Panc1 (cell line): Measurements from ENCODE around the gene MAML1. TPM values are rescaled to one million over a fixed set of nuclear protein-coding genes. Genes with fewer than 3 reads are reported as not detected.

Source experiments
- ATAC-seq: fragments of 200-7000 bp; cut with Tn5 transposase; 2 replicates; pipeline ENCODE4 v1.9.1; 2020; ENCODE audit warnings: mild to moderate bottlenecking, moderate library complexity
- BruUV-seq: library from RNA; stranded (reverse); fragments of 400-500 nt; replicated peaks from 2 replicates; lab custom pipeline; 2021; lab: Mats Ljungman, UMichigan
- CTCF ChIA-PET: fragments of 300-600 bp; sonication (Branson Sonifier 250); formaldehyde crosslinking; loops from one replicate; lab custom pipeline; 2022; ENCODE audit warnings: antibody characterized with exemption; lab: Charles Lee
- POLR2A ChIA-PET: fragments of 300-600 bp; sonication (Branson Sonifier 250); formaldehyde crosslinking; loops from one replicate; lab custom pipeline; 2022; ENCODE audit warnings: antibody characterized with exemption; lab: Charles Lee
- DNase-seq: peaks from one replicate; pipeline ENCODE4 v3.0.0-alpha.2; 2010; ENCODE audit warnings: low read depth, low spot score
- H3K27ac ChIP-seq: 2 replicates; pipeline ENCODE4 v1.5.1; 2011; ENCODE audit warnings: mild to moderate bottlenecking, low read length, inconsistent platforms
- H3K27me3 ChIP-seq: fragments of 200-500 bp; sonication (Bioruptor generic); 2 replicates; pipeline ENCODE4 v1.6.0; 2014; ENCODE audit warnings: low read length, inconsistent platforms; ENCODE audit not compliant: control insufficient read depth, insufficient read depth
- H3K36me3 ChIP-seq: fragments of 200-500 bp; sonication (Bioruptor generic); 2 replicates; pipeline ENCODE4 v1.5.1; 2014; ENCODE audit warnings: inconsistent platforms, mild to moderate bottlenecking, low read length, moderate library complexity; ENCODE audit not compliant: control insufficient read depth, insufficient read depth
- H3K4me1 ChIP-seq: 2 replicates; pipeline ENCODE4 v1.5.1; 2011; ENCODE audit warnings: inconsistent platforms, mild to moderate bottlenecking, low read length, moderate library complexity; ENCODE audit not compliant: control insufficient read depth, insufficient read depth
- H3K4me3 ChIP-seq, 2 experiments: 2 replicates each; pipeline ENCODE4 v1.5.1; 2011 to 2012; ENCODE audit warnings: low read depth in 2 of 2, low read length in 2 of 2, mild to moderate bottlenecking in 2 of 2, inconsistent platforms in 1 of 2, moderate library complexity in 1 of 2
- H3K9me3 ChIP-seq: fragments of 200-500 bp; sonication (Bioruptor generic); 2 replicates; pipeline ENCODE4 v1.5.1; 2014; ENCODE audit warnings: low read depth, mild to moderate bottlenecking, inconsistent platforms, low read length, moderate library complexity; ENCODE audit not compliant: control insufficient read depth, insufficient read depth
- POLR2AphosphoS5 ChIP-seq: IDR thresholded peaks from 2 replicates; pipeline ENCODE4 v1.6.1; 2012; ENCODE audit warnings: mild to moderate bottlenecking, low read depth, low read length, moderate library complexity
- SIN3A ChIP-seq: IDR thresholded peaks from 2 replicates; pipeline ENCODE4 v1.6.1; 2012; ENCODE audit warnings: low read depth, mild to moderate bottlenecking, low read length, moderate library complexity, borderline replicate concordance; ENCODE audit not compliant: insufficient read depth
- TCF7L2 ChIP-seq: IDR thresholded peaks from 2 replicates; pipeline ENCODE4 v1.6.1; 2011; ENCODE audit warnings: mild to moderate bottlenecking, low read depth, low read length, inconsistent platforms
- in situ Hi-C: cut with HindIII; loops from 2 replicates; pipeline ENCODE4 v1.10.0; 2016; ENCODE audit warnings: low sequenced_read_pairs, low pct_unique_long_range_greater_than_20kb
- intact Hi-C: fragments of 100-400 bp; cut with micrococcal nuclease; formaldehyde crosslinking; loops from one replicate; pipeline ENCODE4 v1.10.0; 2022; ENCODE audit not compliant: unreplicated experiment
- total RNA-seq: library from RNA; stranded (reverse); gene quantifications from one replicate; pipeline ENCODE4 v1.2.1, GENCODE V29; 2021; ENCODE audit not compliant: unreplicated experiment
- TF ChIP-seq, protein P1 (sequence below): fragments of 450-650 bp; IDR thresholded peaks from 2 replicates; pipeline ENCODE4 v1.5.1; 2017; ENCODE audit warnings: mild to moderate bottlenecking
- TF ChIP-seq, protein P2 (sequence below), 2 experiments: IDR thresholded peaks; 2 replicates each; pipeline ENCODE4 v1.6.1; 2011 to 2012; ENCODE audit warnings: low read depth in 2 of 2, control low read depth in 1 of 2, low read length in 1 of 2, mild to moderate bottlenecking in 1 of 2, moderate library complexity in 1 of 2; ENCODE audit not compliant: insufficient read depth in 1 of 2

The MAML1 gene
- total RNA-seq, 1 experiment from 2014 or later: 31.3 TPM

DNA sequence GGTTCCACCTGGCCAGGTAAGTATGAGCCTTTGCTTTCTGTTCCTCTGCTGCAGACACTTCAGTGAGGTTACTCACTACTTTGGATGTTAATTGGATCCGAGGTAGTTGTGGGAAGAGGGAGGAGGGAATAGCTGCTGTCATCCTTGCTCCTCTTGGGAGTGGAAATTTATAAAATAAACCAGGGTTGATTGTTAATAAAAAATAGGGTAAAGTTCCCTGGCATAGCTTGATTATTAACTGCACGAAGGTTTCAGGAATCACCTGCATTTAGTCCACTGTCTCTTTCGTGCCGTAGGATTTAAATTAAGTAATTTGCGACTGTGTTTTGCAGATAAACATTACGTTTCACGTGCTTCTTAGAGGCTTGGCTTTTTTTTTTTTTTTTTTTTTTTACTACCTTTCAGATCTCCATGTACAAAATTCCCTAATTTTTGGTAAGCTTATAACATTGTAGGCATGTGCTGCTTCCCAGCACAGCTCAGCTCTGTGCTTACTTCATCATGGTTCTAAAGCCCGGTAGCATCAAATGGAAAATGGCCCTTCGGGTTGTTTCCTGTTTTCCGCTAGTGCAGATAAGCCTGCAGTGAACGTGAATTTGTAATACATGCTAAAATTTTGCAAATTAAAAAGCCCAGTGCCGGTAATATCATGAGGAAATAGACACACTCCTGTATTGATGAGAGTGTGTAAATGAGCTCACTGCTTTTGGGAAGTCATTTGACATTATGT, 34.3 kb downstream of the MAML1 start:
- TF ChIP-seq TCF7L2 (no peak), SIN3A (no peak), POLR2AphosphoS5 (no peak)
- TF ChIP-seq, protein P1, sequence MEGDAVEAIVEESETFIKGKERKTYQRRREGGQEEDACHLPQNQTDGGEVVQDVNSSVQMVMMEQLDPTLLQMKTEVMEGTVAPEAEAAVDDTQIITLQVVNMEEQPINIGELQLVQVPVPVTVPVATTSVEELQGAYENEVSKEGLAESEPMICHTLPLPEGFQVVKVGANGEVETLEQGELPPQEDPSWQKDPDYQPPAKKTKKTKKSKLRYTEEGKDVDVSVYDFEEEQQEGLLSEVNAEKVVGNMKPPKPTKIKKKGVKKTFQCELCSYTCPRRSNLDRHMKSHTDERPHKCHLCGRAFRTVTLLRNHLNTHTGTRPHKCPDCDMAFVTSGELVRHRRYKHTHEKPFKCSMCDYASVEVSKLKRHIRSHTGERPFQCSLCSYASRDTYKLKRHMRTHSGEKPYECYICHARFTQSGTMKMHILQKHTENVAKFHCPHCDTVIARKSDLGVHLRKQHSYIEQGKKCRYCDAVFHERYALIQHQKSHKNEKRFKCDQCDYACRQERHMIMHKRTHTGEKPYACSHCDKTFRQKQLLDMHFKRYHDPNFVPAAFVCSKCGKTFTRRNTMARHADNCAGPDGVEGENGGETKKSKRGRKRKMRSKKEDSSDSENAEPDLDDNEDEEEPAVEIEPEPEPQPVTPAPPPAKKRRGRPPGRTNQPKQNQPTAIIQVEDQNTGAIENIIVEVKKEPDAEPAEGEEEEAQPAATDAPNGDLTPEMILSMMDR: no peak
- TF ChIP-seq, protein P2, sequence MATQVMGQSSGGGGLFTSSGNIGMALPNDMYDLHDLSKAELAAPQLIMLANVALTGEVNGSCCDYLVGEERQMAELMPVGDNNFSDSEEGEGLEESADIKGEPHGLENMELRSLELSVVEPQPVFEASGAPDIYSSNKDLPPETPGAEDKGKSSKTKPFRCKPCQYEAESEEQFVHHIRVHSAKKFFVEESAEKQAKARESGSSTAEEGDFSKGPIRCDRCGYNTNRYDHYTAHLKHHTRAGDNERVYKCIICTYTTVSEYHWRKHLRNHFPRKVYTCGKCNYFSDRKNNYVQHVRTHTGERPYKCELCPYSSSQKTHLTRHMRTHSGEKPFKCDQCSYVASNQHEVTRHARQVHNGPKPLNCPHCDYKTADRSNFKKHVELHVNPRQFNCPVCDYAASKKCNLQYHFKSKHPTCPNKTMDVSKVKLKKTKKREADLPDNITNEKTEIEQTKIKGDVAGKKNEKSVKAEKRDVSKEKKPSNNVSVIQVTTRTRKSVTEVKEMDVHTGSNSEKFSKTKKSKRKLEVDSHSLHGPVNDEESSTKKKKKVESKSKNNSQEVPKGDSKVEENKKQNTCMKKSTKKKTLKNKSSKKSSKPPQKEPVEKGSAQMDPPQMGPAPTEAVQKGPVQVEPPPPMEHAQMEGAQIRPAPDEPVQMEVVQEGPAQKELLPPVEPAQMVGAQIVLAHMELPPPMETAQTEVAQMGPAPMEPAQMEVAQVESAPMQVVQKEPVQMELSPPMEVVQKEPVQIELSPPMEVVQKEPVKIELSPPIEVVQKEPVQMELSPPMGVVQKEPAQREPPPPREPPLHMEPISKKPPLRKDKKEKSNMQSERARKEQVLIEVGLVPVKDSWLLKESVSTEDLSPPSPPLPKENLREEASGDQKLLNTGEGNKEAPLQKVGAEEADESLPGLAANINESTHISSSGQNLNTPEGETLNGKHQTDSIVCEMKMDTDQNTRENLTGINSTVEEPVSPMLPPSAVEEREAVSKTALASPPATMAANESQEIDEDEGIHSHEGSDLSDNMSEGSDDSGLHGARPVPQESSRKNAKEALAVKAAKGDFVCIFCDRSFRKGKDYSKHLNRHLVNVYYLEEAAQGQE (IDR thresholded peaks at IDR 0.05; ENCODE audit: insufficient read depth in 1 of 2, low read depth in 2 of 2, low read length in 1 of 2): no peak
- no TSS peak for BruUV-seq
- Histone ChIP-seq H3K9me3 (no peaks in the 10 kb centered on the region), H3K4me1 (peaks cover 32% of the 10 kb centered on the region), H3K27me3 (no peaks in the 10 kb centered on the region), H3K27ac (no peak overlapping the region), H3K4me3 (no peak overlapping the region), H3K36me3 (peaks cover 8% of the 10 kb centered on the region)
- ChIA-PET POLR2A (no interaction called here), CTCF (interaction anchor here (0.6 kb wide), 1 partner anchor 106 kb away, joined by 4 read pairs; no protein-coding TSS in a partner anchor)
- DNase-seq (no peak), ATAC-seq (no peak)
- in situ Hi-C loops (no loop called here), intact Hi-C loops (no loop called here)

DNA sequence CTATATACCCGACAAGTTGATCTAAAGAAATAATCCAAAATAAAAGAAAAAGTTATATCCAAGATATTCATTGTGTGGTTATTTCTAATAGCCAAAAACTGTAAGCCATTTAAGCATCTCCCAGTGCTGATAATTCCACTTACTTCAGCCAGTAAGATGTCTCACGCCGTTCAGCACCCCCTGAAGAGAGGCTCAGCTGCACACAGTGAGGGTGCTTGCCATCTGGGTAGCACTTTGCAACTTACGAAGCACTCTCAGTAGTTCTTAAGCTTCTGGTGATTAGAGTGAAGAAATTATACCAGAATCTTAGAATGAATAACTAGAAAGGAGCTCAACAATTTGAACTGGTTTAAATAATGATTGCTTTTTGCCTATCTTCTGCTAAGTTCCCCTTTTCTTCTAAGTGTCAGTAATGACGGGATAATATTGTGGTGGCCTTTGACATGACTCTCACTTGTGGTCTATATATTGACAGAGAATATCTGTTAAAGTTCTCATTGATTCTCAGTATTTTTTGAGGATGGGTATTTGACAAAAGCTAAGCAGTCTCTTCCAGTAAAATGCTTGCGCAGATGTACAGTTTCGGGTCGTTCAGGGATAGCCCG, 35.0 kb downstream of the MAML1 start:
- Histone ChIP-seq H3K4me3 (no peak overlapping the region), H3K27me3 (no peaks in the 10 kb centered on the region), H3K9me3 (no peaks in the 10 kb centered on the region), H3K27ac (no peak overlapping the region), H3K36me3 (peaks cover 8% of the 10 kb centered on the region), H3K4me1 (peaks cover 25% of the 10 kb centered on the region)
- in situ Hi-C loops: no loop called here
- intact Hi-C loops: no loop called here
- no peak for TF ChIP-seq TCF7L2
- TF ChIP-seq POLR2AphosphoS5: no peak
- TF ChIP-seq SIN3A: no peak
- TF ChIP-seq, protein P1: no peak
- TF ChIP-seq, protein P2 (IDR thresholded peaks at IDR 0.05; ENCODE audit: insufficient read depth in 1 of 2, low read depth in 2 of 2, low read length in 1 of 2): no peak
- ChIA-PET CTCF (interaction anchor here (0.6 kb wide), 1 partner anchor 15 kb away, joined by 6 read pairs; no protein-coding TSS in a partner anchor), POLR2A (interaction anchor here (0.6 kb wide), 1 partner anchor 19 kb away, joined by 8 read pairs; no protein-coding TSS in a partner anchor)
- no TSS peak for BruUV-seq
- ATAC-seq: no peak
- no peak for DNase-seq
